ENCODE data around the gene SAG.

Gene SAG

GRCh38 chr2:233338046-233338445 is 30.4 kb downstream of the SAG start:
- TF ChIP-seq CTCF (IDR thresholded peaks at IDR 0.05; ENCODE audit: borderline replicate concordance, insufficient read depth, low read depth, low read length), result no peak
- no peak overlapping the region for H3K4me3 ChIP-seq (ENCODE audit: low read depth, low read length)

GRCh38 chr2:233338812-233339368 is 31.3 kb downstream of the SAG start:
- TF ChIP-seq CTCF (IDR thresholded peaks at IDR 0.05; ENCODE audit: borderline replicate concordance, insufficient read depth, low read depth, low read length), result no peak
- H3K4me3 ChIP-seq (ENCODE audit: low read depth, low read length), result no peak overlapping the region

DNA sequence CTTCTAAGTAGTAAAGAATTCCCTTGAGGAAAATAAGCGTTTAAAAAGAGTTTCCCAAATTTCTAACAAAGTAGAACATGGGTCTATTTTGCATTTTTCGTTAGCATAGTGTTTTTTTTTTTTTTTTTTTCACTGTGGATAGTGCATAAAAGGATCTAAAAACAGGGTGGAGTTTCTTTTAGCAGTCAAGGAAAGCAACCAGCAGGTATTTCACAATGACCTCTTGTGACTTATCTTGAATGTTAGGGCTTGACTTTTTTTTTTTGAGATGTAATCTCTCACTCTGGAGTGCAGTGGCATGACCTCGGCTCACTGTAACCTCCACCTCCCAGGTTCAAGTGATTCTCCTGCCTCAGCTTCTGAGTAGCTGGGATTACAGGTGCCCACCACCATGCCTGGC is 31.8 kb downstream of the SAG start:
- no peak for TF ChIP-seq CTCF (IDR thresholded peaks at IDR 0.05; ENCODE audit: borderline replicate concordance, insufficient read depth, low read depth, low read length)
- H3K4me3 ChIP-seq (ENCODE audit: low read depth, low read length), result no peak overlapping the region

DNA sequence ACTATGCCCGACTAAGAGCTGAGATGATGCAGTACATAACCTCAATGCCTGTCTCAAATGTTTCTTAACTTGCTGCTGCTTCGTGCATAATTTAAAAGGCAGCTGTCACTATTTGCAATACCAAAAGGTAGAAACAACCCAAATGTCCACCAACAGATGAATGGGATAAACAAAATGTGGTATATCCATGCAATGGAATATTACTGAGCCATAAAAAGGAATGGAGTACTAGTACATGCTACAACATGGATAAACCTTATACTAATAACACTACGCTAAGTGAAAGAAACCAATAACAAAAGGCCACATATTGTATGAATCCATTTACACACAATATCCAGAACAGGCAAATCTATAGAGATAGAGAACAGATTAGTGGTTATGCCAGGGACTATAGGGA is 33.7 kb downstream of the SAG start:
- no peak overlapping the region for H3K4me3 ChIP-seq (ENCODE audit: low read depth, low read length)
- TF ChIP-seq CTCF (IDR thresholded peaks at IDR 0.05; ENCODE audit: borderline replicate concordance, insufficient read depth, low read depth, low read length), result no peak

DNA sequence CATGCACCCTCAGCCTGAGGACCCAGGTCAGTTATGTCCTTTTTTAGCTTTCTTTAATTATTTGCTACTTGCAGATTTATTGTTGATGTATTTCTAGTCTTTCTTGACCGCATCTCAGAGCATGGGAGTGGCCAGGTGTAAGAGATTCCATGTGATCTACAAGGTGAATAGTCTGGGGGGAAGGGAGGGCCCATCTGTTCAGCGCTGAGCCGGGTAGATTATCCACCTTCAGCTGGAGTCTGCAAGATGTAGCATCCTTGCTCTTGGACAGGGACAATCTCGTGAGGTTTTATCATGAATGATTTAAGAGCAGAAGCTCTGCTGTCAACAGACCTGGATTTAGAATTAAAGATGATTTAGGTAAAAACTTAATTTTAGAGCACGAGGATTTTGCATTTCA is 34.7 kb downstream of the SAG start:
- no peak overlapping the region for H3K4me3 ChIP-seq (ENCODE audit: low read depth, low read length)
- TF ChIP-seq CTCF (IDR thresholded peaks at IDR 0.05; ENCODE audit: borderline replicate concordance, insufficient read depth, low read depth, low read length), result no peak

GRCh38 chr2:233343171-233343705 is 35.6 kb downstream of the SAG start:
- no peak for TF ChIP-seq CTCF (IDR thresholded peaks at IDR 0.05; ENCODE audit: borderline replicate concordance, insufficient read depth, low read depth, low read length)
- no peak overlapping the region for H3K4me3 ChIP-seq (ENCODE audit: low read depth, low read length)

DNA sequence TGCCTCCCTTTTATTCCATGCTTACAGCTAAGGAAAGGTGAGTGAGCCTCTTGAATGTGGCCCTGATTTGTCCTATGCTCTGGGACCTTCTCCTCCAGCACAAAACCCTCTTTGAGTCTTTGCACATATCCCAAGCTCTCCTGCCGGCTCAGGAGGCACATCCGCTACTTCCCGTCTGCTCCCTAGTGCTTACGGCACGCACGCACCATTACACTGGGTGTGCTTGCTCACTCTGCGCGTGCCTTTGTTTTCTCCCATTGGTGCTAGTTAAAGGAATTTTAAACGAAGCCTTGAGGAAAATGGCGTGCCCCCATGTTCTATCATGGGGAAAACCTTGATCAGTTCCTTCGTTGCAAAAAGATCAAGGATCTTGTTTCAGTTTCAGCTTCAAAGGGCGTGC is 38.8 kb downstream of the SAG start:
- no peak overlapping the region for H3K4me3 ChIP-seq (ENCODE audit: low read depth, low read length)
- no peak for TF ChIP-seq CTCF (IDR thresholded peaks at IDR 0.05; ENCODE audit: borderline replicate concordance, insufficient read depth, low read depth, low read length)
